ENCODE results near the gene TMEM89. TPM values are rescaled to one million over a fixed set of nuclear protein-coding genes. Genes with fewer than 3 reads are reported as not detected.

Gene TMEM89
- not detected for total RNA-seq
- not detected for polyA plus RNA-seq
- not detected for total RNA-seq

GRCh38 chr3:48621461-48621869, at the start of gene TMEM89:
TMEM89 (minus strand) TSS chr3:48621769; CDS start chr3:48621756, 13 bp downstream.
- ATAC-seq = no peak
- peaks cover 0 to 15% (median 0%) of the 10 kb centered on the region in 3 experiments for H3K9me3 ChIP-seq (ENCODE audit: control insufficient read depth in 2 of 3, low read length in 3 of 3)

GRCh38 chr3:48664929-48665328, 43.4 kb upstream of the TMEM89 start:
- ChIA-PET POLR2A (no interaction called here), CTCF (no interaction called here)
- H3K4me1 ChIP-seq (ENCODE audit: control insufficient read depth in 2 of 2, insufficient read depth in 2 of 2, low read length in 2 of 2) = peaks cover 12 to 15% of the 10 kb centered on the region in 2 donors
- Mint-ChIP-seq H3K27me3 (peaks cover 4 to 18% (median 8%) of the 10 kb centered on the region in 5 donors), H3K9me3 (peaks cover 0 to 5% (median 0%) of the 10 kb centered on the region in 11 donors), H3K36me3 (peaks cover 0 to 7% (median 0%) of the 10 kb centered on the region in 5 donors), H3K4me3 (peak overlapping the region in 1 of 10 donors; percentile 80), H3K27ac (no peak overlapping the region), H3K4me1 (peaks cover 0 to 27% (median 15%) of the 10 kb centered on the region in 7 donors)
- H3K27me3 ChIP-seq (ENCODE audit: control insufficient read depth in 2 of 2, insufficient read depth in 2 of 2, low read length in 2 of 2) = peaks cover 0 to 15% of the 10 kb centered on the region in 2 donors
- intact Hi-C loops (cut with micrococcal nuclease) = loop anchor here (1.0 to 10.0 kb wide), 6 partner anchors 9 to 420 kb away; partner anchors contain the start of genes IP6K2 (in 1 of the 2), NCKIPSD (in 1 of the 2), SLC26A6 (in 1 of the 2) and UQCRC1 (in 1 of the 2)
- no peaks in the 10 kb centered on the region for H3K9me3 ChIP-seq (ENCODE audit: control insufficient read depth in 2 of 3, low read length in 3 of 3)
- no peak overlapping the region for H3K27ac ChIP-seq (ENCODE audit: low read depth, low read length)
- no peak for DNase-seq
- no peaks in the 10 kb centered on the region for H3K36me3 ChIP-seq (ENCODE audit: control insufficient read depth in 2 of 3, insufficient read depth in 3 of 3, low read length in 3 of 3)
- H3K4me3 ChIP-seq (ENCODE audit: low read length) = no peak overlapping the region
- ATAC-seq = no peak

More at GRCh38 chr3:48621461-48621869, at the start of gene TMEM89:
- no peak within 1 kb of the TSS for H3K27ac Mint-ChIP-seq
- H3K4me3 Mint-ChIP-seq = no peak within 1 kb of the TSS
- Histone ChIP-seq H3K36me3 (ENCODE audit: control insufficient read depth in 2 of 3, insufficient read depth in 3 of 3, low read length in 3 of 3) (peaks cover 0 to 4% (median 0%) of the 10 kb centered on the region in 3 experiments), H3K27me3 (ENCODE audit: control insufficient read depth in 2 of 2, insufficient read depth in 2 of 2, low read length in 2 of 2) (no peaks in the 10 kb centered on the region), H3K4me3 (ENCODE audit: low read length) (no peak within 1 kb of the TSS), H3K4me1 (ENCODE audit: control insufficient read depth in 2 of 2, insufficient read depth in 2 of 2, low read length in 2 of 2) (peaks cover 0 to 5% of the 10 kb centered on the region in 2 donors), H3K27ac (ENCODE audit: low read depth, low read length) (no peak within 1 kb of the TSS)
- CTCF ChIA-PET = no interaction called here
- POLR2A ChIA-PET = interaction anchor here (1.2 kb wide), 1 partner anchor 278 kb away, joined by 3 read pairs; no protein-coding TSS in a partner anchor
- H3K4me1 Mint-ChIP-seq = peaks cover 5 to 14% (median 12%) of the 10 kb centered on the region in 7 donors
- H3K9me3 Mint-ChIP-seq = peaks cover 0 to 25% (median 12%) of the 10 kb centered on the region in 11 donors
- DNase-seq = no peak
- H3K36me3 Mint-ChIP-seq = peaks cover 0 to 25% (median 0%) of the 10 kb centered on the region in 5 donors
- H3K27me3 Mint-ChIP-seq = no peaks in the 10 kb centered on the region
- intact Hi-C loops (cut with micrococcal nuclease) = no loop called here

- CTCF ChIA-PET = interaction anchor here (0.6 kb wide), 2 partner anchors 54 to 263 kb away, joined by 3 read pairs; no protein-coding TSS in a partner anchor
- H3K4me1 ChIP-seq (ENCODE audit: control insufficient read depth in 2 of 2, insufficient read depth in 2 of 2, low read length in 2 of 2) = peaks cover 12 to 15% of the 10 kb centered on the region in 2 donors
- intact Hi-C loops (cut with micrococcal nuclease) = loop anchor here (1.0 to 10.0 kb wide), 6 partner anchors 8 to 419 kb away; partner anchors contain the start of genes IP6K2 (in 1 of the 2), NCKIPSD (in 1 of the 2), SLC26A6 (in 1 of the 2) and UQCRC1 (in 1 of the 2)
- Mint-ChIP-seq H3K4me1 (peaks cover 0 to 29% (median 15%) of the 10 kb centered on the region in 7 donors), H3K9me3 (peaks cover 0 to 6% (median 0%) of the 10 kb centered on the region in 11 donors), H3K36me3 (peaks cover 0 to 6% (median 0%) of the 10 kb centered on the region in 5 donors), H3K27ac (peak overlapping the region in 1 of 9 donors; percentile 91), H3K4me3 (peak overlapping the region; percentile 34 to 89 (median 70)), H3K27me3 (peaks cover 4 to 18% (median 10%) of the 10 kb centered on the region in 5 donors)
- H3K9me3 ChIP-seq (ENCODE audit: control insufficient read depth in 2 of 3, low read length in 3 of 3) = no peaks in the 10 kb centered on the region
- DNase-seq (no peak), ATAC-seq (no peak)
- peaks cover 0 to 15% of the 10 kb centered on the region in 2 donors for H3K27me3 ChIP-seq (ENCODE audit: control insufficient read depth in 2 of 2, insufficient read depth in 2 of 2, low read length in 2 of 2)
- no peak overlapping the region for H3K27ac ChIP-seq (ENCODE audit: low read depth, low read length)
- H3K36me3 ChIP-seq (ENCODE audit: control insufficient read depth in 2 of 3, insufficient read depth in 3 of 3, low read length in 3 of 3) = no peaks in the 10 kb centered on the region
- peak overlapping the region; percentile 70 for H3K4me3 ChIP-seq (ENCODE audit: low read length)
- POLR2A ChIA-PET = interaction anchor here (2.7 kb wide), 1 partner anchor 29 kb away, joined by 9 read pairs; the partner anchor contains the start of gene SLC26A6
Observed at GRCh38 chr3:48664313-48664644, 42.7 kb upstream of the TMEM89 start.

GRCh38 chr3:48663489-48664312, 42.1 kb upstream of the TMEM89 start:
- no peaks in the 10 kb centered on the region for H3K36me3 ChIP-seq (ENCODE audit: control insufficient read depth in 2 of 3, insufficient read depth in 3 of 3, low read length in 3 of 3)
- ATAC-seq (peak; percentile 88), DNase-seq (peak; percentile 50 to 94 (median 61))
- H3K27ac ChIP-seq (ENCODE audit: low read depth, low read length) = no peak overlapping the region
- H3K36me3 Mint-ChIP-seq = peaks cover 0 to 6% (median 0%) of the 10 kb centered on the region in 5 donors
- H3K9me3 ChIP-seq (ENCODE audit: control insufficient read depth in 2 of 3, low read length in 3 of 3) = no peaks in the 10 kb centered on the region
- H3K9me3 Mint-ChIP-seq = peaks cover 0 to 6% (median 0%) of the 10 kb centered on the region in 11 donors
- H3K4me1 ChIP-seq (ENCODE audit: control insufficient read depth in 2 of 2, insufficient read depth in 2 of 2, low read length in 2 of 2) = peaks cover 12 to 15% of the 10 kb centered on the region in 2 donors
- peaks cover 0 to 15% of the 10 kb centered on the region in 2 donors for H3K27me3 ChIP-seq (ENCODE audit: control insufficient read depth in 2 of 2, insufficient read depth in 2 of 2, low read length in 2 of 2)
- peaks cover 0 to 29% (median 15%) of the 10 kb centered on the region in 7 donors for H3K4me1 Mint-ChIP-seq
- peak overlapping the region; percentile 34 to 89 (median 70) for H3K4me3 Mint-ChIP-seq
- CTCF ChIA-PET = interaction anchor here (0.5 to 0.6 kb wide), 5 partner anchors 52 to 403 kb away, joined by 3 to 5 read pairs (median 3); no protein-coding TSS in a partner anchor
- intact Hi-C loops (cut with micrococcal nuclease) = loop anchor here (1.0 to 10.0 kb wide), 6 partner anchors 7 to 419 kb away; partner anchors contain the start of genes IP6K2 (in 2 of the 2), NCKIPSD (in 1 of the 2), SLC26A6 (in 1 of the 2) and UQCRC1 (in 1 of the 2)
- peak overlapping the region in 1 of 9 donors; percentile 91 for H3K27ac Mint-ChIP-seq
- H3K27me3 Mint-ChIP-seq = peaks cover 4 to 19% (median 13%) of the 10 kb centered on the region in 5 donors
- POLR2A ChIA-PET = interaction anchor here (2.7 kb wide), 1 partner anchor 28 kb away, joined by 9 read pairs; the partner anchor contains the start of gene SLC26A6
- peak overlapping the region; percentile 70 for H3K4me3 ChIP-seq (ENCODE audit: low read length)

GRCh38 chr3:48662753-48663488, 41.4 kb upstream of the TMEM89 start, which contains the start of gene CELSR3:
CELSR3 (minus strand) TSS chr3:48662886; CDS start chr3:48662634, 252 bp downstream.
- H3K27ac ChIP-seq (ENCODE audit: low read depth, low read length) = no peak within 1 kb of the TSS

More at GRCh38 chr3:48662753-48663488, 41.4 kb upstream of the TMEM89 start, which contains the start of gene CELSR3:
- H3K27ac Mint-ChIP-seq = peak within 1 kb of the TSS in 3 of 9 donors; percentile 52 to 91 (median 53)
- ChIA-PET CTCF (interaction anchor here (0.5 to 0.6 kb wide), 3 partner anchors 53 to 402 kb away, joined by 3 to 5 read pairs (median 4); no protein-coding TSS in a partner anchor), POLR2A (interaction anchor here (2.7 kb wide), 1 partner anchor 27 kb away, joined by 9 read pairs; the partner anchor contains the start of gene SLC26A6)
- ATAC-seq = peak; percentile 46
- H3K4me3 ChIP-seq (ENCODE audit: low read length) = peak within 1 kb of the TSS; percentile 70
- peaks cover 0 to 15% of the 10 kb centered on the region in 2 donors for H3K27me3 ChIP-seq (ENCODE audit: control insufficient read depth in 2 of 2, insufficient read depth in 2 of 2, low read length in 2 of 2)
- intact Hi-C loops (cut with micrococcal nuclease) = loop anchor here in 1 of 2 donors (2.0 to 10.0 kb wide), 2 partner anchors 54 to 418 kb away; partner anchors contain the start of genes IP6K2 and ZNF589
- peaks cover 4 to 21% (median 13%) of the 10 kb centered on the region in 5 donors for H3K27me3 Mint-ChIP-seq
- H3K4me1 Mint-ChIP-seq = peaks cover 0 to 29% (median 15%) of the 10 kb centered on the region in 7 donors
- H3K36me3 Mint-ChIP-seq = peaks cover 0 to 4% (median 0%) of the 10 kb centered on the region in 5 donors
- H3K9me3 Mint-ChIP-seq = peaks cover 0 to 6% (median 0%) of the 10 kb centered on the region in 11 donors
- no peaks in the 10 kb centered on the region for H3K9me3 ChIP-seq (ENCODE audit: control insufficient read depth in 2 of 3, low read length in 3 of 3)
- H3K4me3 Mint-ChIP-seq = peak within 1 kb of the TSS; percentile 45 to 89 (median 70)
- peaks cover 12 to 15% of the 10 kb centered on the region in 2 donors for H3K4me1 ChIP-seq (ENCODE audit: control insufficient read depth in 2 of 2, insufficient read depth in 2 of 2, low read length in 2 of 2)
- no peaks in the 10 kb centered on the region for H3K36me3 ChIP-seq (ENCODE audit: control insufficient read depth in 2 of 3, insufficient read depth in 3 of 3, low read length in 3 of 3)
- DNase-seq = peak in 3 of 9 donors; percentile 16 to 69 (median 25)
